ENCODE data around the gene PXDN. TPM values are rescaled to one million over a fixed set of nuclear protein-coding genes. Genes with fewer than 3 reads are reported as not detected.

Gene PXDN
- polyA plus RNA-seq, 10 donors: 134 to 247 (median 172) TPM

GRCh38 chr2:1755436-1756191, 11.3 kb upstream of the PXDN start:
- no peak for DNase-seq

GRCh38 chr2:1754461-1755170, 10.3 kb upstream of the PXDN start:
- no peak for DNase-seq

- no peak for DNase-seq
Measured at GRCh38 chr2:1754046-1754445, 9.7 kb upstream of the PXDN start.

- no peak for DNase-seq
Measured at GRCh38 chr2:1752751-1753150, 8.4 kb upstream of the PXDN start.

GRCh38 chr2:1751767-1752725, 7.7 kb upstream of the PXDN start:
- no peak for DNase-seq

- DNase-seq: peak in 2 of 3 donors; percentile 76 to 87
Measured at GRCh38 chr2:1750933-1751766, 6.8 kb upstream of the PXDN start.

GRCh38 chr2:1750270-1750932, 6.1 kb upstream of the PXDN start:
- DNase-seq: no peak

GRCh38 chr2:1749489-1750119, 5.3 kb upstream of the PXDN start:
- DNase-seq: no peak

- DNase-seq: no peak
Measured at GRCh38 chr2:1748741-1749488, 4.6 kb upstream of the PXDN start.

GRCh38 chr2:1748176-1748740, 3.9 kb upstream of the PXDN start:
- DNase-seq: no peak

GRCh38 chr2:1747065-1747941, 3.0 kb upstream of the PXDN start:
- no peak for DNase-seq

GRCh38 chr2:1746174-1747064, 2.1 kb upstream of the PXDN start:
- DNase-seq: no peak

GRCh38 chr2:1745171-1746023, 1.1 kb upstream of the PXDN start:
- DNase-seq: no peak

GRCh38 chr2:1744151-1744445, 217 bp downstream of the PXDN start:
- DNase-seq: no peak

GRCh38 chr2:1743396-1744150, 742 bp downstream of the PXDN start:
- DNase-seq: peak in 1 of 3 donors; percentile 81
